WERI-Rb-1 (cell line): Measurements from ENCODE around the gene THSD7B.

Source experiments
- DNase-seq: peaks from one replicate; pipeline ENCODE4 v3.0.0-alpha.2; 2020
- H3K27ac ChIP-seq: fragments of 250-450 bp; sonication (Bioruptor Pico); 2 replicates; pipeline ENCODE4 v1.5.1; 2020; ENCODE audit warnings: mild to moderate bottlenecking, moderate library complexity
- H3K27me3 ChIP-seq: fragments of 250-450 bp; sonication (Bioruptor Pico); 2 replicates; pipeline ENCODE4 v1.5.1; 2021; ENCODE audit warnings: mild to moderate bottlenecking, low read depth, moderate library complexity; ENCODE audit not compliant: insufficient read depth, severe bottlenecking
- H3K36me3 ChIP-seq: fragments of 250-450 bp; sonication (Bioruptor Pico); 2 replicates; pipeline ENCODE4 v1.5.1; 2020; ENCODE audit warnings: mild to moderate bottlenecking, moderate library complexity
- H3K4me3 ChIP-seq: 2 replicates; pipeline ENCODE4 v1.5.1; 2011; ENCODE audit warnings: low read depth, mild to moderate bottlenecking, control low read depth, low read length
- H3K9me3 ChIP-seq: fragments of 250-450 bp; sonication (Bioruptor Pico); 2 replicates; pipeline ENCODE4 v1.5.1; 2021; ENCODE audit warnings: mild to moderate bottlenecking, moderate library complexity; ENCODE audit not compliant: severe bottlenecking
- CTCF ChIP-seq: IDR thresholded peaks from 2 replicates; pipeline ENCODE4 v1.5.1; 2011; ENCODE audit warnings: low read depth, mild to moderate bottlenecking, control low read depth, inconsistent platforms, low read length

The THSD7B gene

GRCh38 chr2:137658433-137658832 is 893.1 kb downstream of the THSD7B start:
- H3K27ac ChIP-seq: no peak overlapping the region
- H3K9me3 ChIP-seq: no peaks in the 10 kb centered on the region
- H3K27me3 ChIP-seq: no peaks in the 10 kb centered on the region
- DNase-seq: no peak
- no peak overlapping the region for H3K4me3 ChIP-seq
- no peak for TF ChIP-seq CTCF
- H3K36me3 ChIP-seq: no peaks in the 10 kb centered on the region

- Histone ChIP-seq H3K27ac (no peak overlapping the region), H3K27me3 (no peaks in the 10 kb centered on the region), H3K9me3 (no peaks in the 10 kb centered on the region), H3K4me3 (no peak overlapping the region), H3K36me3 (no peaks in the 10 kb centered on the region)
- DNase-seq: peak; percentile 25
- peak; percentile 13; the same call in 1 of the 2 replicates for TF ChIP-seq CTCF
Observed at GRCh38 chr2:137659616-137660015, 894.3 kb downstream of the THSD7B start.

GRCh38 chr2:137670111-137670510 is 904.8 kb downstream of the THSD7B start:
- H3K9me3 ChIP-seq: no peaks in the 10 kb centered on the region
- no peak for DNase-seq
- H3K36me3 ChIP-seq: no peaks in the 10 kb centered on the region
- no peaks in the 10 kb centered on the region for H3K27me3 ChIP-seq
- no peak for TF ChIP-seq CTCF
- no peak overlapping the region for H3K4me3 ChIP-seq
- H3K27ac ChIP-seq: no peak overlapping the region

GRCh38 chr2:137672989-137673552 is 907.7 kb downstream of the THSD7B start:
- H3K9me3 ChIP-seq: no peaks in the 10 kb centered on the region
- no peak overlapping the region for H3K27ac ChIP-seq
- TF ChIP-seq CTCF: no peak
- H3K4me3 ChIP-seq: no peak overlapping the region
- H3K36me3 ChIP-seq: no peaks in the 10 kb centered on the region
- no peaks in the 10 kb centered on the region for H3K27me3 ChIP-seq
- no peak for DNase-seq

GRCh38 chr2:137674991-137675390 is 909.6 kb downstream of the THSD7B start:
- H3K27ac ChIP-seq: no peak overlapping the region
- no peaks in the 10 kb centered on the region for H3K9me3 ChIP-seq
- no peak for DNase-seq
- no peaks in the 10 kb centered on the region for H3K36me3 ChIP-seq
- TF ChIP-seq CTCF: no peak
- no peak overlapping the region for H3K4me3 ChIP-seq
- H3K27me3 ChIP-seq: no peaks in the 10 kb centered on the region
